Germinal center (tissue), 1 donor: ENCODE data around the gene TMEM107.

Experiments used
- DNase-seq: peaks from one replicate; pipeline ENCODE4 v3.0.0; 2012; ENCODE audit warnings: mixed read lengths, low spot score

TMEM107 gene

DNA sequence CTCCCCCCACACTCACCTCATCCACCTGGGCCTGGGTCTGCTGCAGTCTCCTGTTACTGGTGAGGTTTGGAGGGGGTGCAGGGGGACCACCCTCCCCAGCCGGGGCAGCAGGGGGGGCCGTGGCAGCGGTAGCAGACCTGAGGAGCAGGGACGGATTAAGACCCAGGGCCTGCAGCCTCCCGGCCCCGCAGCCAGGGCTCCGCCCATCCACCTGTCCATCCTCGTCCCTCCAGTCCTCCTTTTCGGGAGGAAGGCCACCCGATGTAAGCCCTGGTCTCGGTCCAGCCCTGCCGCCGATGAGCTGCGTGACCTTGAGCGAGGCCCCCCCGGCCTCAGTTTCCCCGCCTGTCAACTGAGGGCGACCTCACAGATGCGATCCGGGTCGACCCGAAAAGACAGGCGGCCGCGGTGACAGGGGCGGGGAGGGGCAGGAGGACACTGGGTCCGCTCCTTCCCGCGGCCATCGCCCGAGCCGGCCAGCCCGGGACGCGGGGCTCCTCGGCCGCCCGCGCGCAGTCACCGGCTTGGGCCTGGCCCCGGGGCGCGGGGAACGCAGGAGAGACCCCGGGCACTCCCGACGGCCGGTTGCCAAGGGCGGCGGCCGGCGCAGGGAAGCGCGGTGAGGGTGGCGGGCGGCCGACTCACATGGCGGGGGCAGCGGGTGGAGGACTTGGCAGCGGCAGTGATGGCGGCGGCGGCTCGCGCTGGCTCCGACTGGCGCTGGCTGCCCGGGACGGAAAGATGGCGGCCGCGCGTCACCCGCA is 13.8 kb downstream of the TMEM107 start, which contains the start of gene VAMP2:
Gene VAMP2 (minus strand): TSS at position 716 of the 764 bp plus-strand sequence. CDS start 69 bp downstream, at position 647.
- peak; percentile 81 for DNase-seq

DNA sequence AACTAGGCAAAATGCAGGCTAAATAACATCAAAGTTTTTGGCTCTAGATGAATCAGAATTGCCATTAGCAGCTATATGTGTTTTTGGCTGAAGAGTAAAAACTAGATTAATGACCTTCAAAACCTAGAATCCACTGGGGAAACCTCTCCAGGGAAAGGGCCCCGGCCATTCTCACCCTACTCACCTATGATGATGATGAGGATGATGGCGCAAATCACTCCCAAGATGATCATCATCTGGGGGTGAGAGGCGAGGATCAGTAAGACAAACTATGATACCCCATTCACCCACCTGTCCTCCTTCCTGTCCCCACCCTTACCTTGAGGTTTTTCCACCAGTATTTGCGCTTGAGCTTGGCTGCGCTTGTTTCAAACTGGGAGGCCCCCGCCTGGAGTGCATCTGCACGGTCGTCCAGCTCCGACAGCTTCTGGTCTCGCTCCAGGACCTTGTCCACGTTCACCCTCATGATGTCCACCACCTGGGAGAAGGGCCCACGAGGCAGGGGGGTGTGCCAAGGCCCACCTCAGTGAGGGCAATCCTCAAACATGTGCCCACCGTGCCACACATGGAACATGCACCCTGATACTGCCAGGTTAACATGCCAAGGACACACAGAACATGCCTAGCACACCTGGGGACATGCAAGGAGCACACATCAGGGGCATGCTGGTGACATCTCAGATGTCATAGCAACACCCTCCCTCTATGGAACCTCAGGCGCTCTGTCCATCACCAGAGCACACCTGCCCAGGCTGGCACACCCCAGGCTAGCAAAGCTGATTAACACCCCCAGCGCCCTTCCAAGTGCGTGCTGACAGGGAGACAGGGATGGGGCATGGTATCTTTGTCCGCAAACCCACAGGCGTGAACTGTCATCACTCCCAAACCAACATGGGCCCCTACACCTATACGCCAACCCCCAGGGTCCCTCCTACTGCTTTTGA is 14.6 kb downstream of the TMEM107 start:
- no peak for DNase-seq

DNA sequence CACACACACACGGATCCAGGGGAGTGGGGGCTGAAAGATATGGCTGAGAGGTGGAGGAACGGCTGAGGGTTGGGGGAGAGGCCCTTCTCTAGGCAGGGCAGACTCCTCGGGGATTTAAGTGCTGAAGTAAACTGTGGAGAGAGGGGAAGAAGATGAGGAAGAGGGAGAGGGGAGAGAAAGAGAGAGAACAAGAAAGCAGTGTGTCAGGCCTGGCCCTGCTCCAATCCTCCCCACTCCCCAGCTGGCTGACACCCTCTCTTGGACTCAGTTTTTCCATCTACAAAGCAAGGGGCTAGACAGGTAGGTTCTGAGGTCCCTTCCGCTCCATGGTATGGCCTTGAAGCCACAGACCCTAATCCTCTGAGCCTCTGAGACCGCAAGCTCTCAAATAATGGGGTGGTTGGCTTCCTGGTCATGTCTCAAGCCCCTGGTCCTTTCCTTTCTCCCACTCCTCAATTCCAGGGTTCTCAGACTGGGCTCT is 15.4 kb downstream of the TMEM107 start:
- no peak for DNase-seq

DNA sequence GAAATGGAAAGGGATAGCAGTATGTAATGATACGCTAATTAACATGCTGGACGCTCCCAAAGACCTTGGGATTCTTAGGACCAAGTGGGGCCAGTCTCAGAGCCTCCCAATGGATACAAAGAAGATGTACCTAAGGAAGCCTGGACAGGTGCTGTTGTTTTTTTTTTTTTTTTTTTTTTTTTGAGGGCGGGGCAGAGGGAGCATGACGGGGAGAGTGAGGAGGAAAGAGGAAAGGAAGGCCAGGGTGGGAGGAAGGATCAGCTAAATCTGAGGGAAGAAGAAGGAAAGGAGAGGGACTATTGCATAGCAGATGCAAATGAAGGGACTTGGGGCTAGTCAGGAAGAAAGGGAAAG is 16.0 kb downstream of the TMEM107 start:
- DNase-seq: no peak

DNA sequence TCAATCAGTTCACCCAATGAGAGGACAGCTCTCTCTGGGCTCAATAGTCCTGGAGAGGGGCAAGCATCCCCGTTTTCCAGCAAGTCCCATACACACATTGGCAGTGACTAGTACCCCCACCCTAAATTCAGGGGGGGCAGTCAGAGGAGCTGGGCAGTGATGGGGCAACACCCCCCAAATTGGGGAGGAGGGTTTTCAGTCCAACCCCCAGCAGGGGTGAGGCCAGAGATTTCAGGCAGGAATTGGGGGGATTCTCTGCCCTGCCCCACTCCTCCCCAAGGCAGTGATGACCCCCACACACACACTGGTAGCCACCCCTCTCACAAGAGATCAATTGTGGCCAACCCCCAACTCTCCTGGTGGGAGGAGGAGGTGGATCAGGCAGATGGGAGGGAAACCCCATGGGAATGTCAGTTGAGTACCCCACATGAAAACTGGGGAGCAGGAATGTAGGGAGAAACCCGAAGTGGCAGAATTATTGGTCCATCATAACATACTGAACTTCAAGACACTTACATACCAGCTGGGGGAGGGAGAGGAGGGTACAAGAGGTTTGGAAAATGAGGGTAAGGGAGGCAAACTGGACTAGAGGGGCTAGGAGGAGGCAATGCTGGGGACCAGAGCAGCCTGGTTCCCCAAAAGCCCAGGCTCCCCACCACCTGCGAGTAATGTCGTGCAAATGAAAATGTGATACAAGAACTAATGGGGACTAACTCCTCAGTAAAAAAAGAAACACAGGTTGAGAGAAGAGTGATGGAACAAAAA is 16.5 kb downstream of the TMEM107 start:
- DNase-seq: no peak

DNA sequence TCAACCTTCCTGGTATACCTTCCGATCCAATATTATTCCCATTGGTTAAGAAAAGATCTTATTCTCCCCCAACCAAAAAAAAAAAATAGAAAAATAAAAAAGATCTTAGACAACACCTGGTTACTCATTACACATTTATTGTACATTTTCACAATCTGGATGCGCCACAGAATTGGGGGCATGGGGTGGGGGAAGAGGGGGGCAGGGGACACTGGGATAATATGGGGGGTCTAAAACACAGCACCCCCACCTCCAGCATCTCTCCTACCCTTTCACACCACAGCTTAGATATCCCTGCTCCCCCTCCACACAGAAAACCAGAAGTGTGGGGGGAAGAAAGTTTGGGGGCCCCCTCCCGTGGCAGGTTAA is 17.2 kb downstream of the TMEM107 start:
- DNase-seq: no peak

DNA sequence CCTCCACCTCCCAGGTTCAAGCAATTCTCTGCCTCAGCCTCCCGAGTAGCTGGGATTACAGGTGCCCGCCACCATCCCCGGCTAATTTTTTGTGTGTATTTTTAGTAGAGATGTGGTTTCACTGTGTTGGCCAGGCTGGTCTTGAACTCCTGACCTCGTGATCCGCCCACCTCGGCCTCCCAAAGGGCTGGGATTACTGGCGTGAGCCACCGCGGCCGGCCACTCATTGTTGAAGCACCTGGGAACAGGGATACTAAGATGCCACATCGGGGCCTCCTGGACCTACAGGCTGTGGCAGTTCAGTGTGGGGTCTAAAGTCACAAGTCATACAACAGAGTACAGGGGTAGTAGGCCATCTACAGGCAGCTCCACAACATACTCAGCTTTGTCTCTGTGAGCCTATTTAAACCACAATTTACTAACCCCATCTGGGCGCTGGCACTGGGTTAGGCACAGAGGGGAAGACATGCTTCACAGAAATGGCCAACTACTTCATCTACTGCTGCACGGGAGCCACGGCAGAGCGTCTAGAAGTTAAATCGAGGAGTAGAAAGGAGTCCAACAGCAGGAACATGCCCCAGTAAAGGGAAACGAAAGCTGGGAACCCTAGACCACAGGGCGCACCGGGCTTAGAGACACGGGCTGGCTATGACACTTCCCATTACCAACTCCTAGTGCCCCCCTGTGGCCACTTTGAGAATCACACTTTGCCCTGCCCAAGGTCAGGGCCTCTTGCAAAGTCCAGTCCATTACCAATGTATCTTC is 17.7 kb downstream of the TMEM107 start:
- DNase-seq: peak; percentile 88

DNA sequence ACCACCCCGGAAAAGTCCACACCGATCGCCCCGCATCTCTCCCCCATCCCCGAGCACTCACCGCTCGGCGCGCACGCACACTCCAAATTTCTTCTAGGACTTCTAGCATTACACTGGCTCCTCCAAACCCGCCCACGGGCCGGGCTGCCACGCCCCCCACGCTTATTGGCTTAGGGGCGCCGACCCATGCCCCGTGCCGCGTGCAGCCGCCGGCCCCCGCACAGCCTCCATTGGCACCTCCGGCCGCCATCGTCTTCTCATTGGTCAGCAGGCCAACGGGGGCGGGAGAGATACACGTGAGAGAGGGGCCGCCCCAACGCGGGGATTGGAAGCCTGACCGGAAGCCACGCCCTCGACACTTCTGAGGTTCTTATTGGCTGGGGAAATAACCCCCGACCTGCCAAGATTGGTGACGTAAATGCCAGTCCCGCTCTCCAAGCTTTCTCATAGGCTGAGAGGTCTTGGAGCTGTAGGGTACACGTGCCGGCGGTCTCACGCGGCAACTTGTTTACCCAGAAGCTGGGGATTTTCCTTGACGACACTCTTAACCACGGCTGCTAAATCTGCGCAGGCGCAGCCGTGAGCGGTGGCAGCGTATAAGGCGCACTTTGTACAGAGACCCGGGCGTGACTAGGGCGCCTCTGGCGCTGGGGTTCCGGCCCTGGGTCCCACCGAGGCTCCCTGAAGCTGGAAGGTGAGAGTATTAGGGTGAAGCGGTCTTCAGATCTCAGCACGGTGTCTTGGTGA is 19.8 kb downstream of the TMEM107 start:
- peak; percentile 99 for DNase-seq

DNA sequence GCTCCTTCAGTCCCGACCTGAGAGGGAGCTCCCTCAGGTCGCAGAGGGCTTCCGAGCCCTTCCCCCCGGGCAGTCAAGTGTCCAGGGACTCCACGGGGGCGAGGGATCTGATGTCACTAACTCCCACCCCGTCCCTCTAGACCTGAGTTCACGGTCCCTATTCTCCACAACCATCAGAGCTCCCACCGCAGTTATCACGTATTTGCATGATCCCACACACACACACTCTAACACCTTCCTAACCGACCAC is 20.3 kb downstream of the TMEM107 start:
- DNase-seq: no peak

DNA sequence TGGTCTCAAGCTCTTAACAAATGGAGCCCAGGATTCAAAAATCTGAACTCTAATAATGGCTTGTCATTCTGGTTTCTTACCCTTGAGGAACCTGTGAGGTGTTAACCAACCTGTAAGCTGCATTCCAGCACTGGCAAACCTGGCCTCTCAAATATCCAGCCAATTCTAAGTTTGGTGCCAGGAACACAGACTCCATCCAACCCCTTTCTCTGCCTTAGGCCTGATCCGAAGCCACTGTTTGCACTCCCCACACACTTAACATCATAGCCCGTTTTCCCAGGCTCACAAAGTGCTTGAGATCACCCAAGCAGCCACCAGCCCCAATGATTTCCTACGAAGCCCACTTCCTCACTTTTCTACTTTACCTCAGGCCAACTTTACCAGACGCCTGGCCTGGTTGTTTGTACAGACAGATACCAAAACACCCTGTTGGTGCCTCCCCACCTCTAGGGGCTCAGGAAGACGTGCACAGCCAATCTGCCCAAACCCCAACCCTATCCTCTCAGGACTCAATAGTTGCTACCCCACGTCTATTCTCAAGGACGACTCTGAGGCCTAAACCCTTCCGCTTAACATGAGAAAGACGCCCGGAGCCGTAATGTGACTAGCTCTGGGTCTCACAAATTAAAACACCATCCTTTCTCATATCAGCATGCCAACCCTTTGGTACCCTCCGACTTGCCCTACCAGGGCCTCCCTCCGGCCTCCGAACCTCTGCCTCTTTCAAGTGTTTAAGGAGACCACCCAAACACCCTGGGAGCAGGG is 20.8 kb downstream of the TMEM107 start:
- no peak for DNase-seq

DNA sequence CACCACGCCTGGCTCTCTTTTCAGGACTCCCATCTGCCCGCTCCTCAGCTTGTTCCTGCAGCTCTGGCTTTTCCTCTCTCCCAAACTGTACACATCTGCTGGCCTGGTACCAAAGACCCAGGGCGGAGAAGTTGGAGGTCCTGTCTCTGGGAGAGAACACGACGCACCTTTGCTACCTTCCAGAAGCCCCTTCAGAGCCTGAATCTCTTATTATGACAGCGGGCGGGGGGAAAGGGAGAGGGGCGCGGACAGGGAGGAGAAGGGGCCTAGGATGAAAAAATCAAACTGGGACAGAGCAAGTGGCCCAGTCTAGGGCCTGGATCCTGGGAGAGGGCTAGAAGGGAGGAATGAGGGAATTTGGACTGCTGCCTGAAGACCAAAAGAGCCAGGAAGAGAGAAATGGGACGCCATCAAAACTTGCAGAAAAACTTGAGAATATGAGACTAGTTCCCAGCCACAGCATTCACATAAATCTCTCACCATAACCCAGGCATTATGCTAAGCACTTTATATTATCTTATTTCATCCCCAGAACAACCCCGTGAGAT is 21.5 kb downstream of the TMEM107 start:
- no peak for DNase-seq

DNA sequence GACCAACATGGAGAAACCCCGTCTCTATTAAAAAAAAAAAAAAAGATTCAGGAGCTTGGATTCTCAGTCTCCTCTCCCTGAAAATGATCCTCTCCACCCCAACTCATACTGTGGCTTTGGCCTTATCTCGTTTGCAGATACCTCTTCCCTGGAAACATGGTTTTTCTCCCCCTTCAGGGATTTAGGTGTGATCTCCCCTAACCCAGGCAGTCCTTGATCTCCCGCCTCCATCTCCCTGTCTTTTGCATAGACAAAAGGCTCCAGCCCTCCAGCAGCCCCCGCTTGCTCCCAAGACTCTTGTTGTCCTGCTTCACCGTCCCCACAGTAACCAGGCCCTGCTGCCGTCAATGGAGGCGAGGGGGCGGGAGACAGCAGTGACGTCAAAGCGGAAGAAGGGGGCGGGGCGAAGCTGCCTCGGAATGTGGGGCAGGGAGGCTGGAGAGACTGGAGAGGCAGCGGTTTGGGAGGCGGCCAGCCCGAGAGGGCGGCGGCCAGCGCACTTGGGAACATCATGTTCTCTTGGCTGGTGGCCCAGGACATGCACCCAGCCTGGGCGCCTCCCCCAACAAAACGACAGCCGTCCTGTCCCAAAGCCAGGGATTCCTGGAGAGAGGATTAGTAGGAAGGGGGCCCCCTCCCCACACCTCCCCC is 22.1 kb downstream of the TMEM107 start:
- DNase-seq: peak; percentile 69

DNA sequence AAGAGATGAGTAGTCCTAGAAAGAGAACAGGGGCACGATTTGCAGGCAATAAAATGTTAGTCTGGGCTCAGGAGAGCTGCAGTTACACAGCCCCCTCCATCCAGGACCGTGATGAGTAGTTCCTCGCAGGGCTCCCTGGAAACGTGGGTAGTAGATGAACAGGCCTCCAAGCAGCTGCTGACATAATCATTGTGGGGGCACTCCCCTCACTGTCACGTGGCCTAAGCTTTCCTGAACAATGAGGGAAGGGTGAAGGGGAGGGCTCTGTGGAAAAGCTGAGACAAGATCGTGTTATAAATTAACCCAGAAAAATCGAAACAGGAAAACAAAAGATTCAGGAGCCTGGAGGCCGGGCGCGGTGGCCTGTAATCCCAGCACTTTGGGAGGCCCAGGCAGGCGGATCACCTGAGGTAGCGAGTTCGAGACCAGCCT is 22.6 kb downstream of the TMEM107 start:
- DNase-seq: no peak

DNA sequence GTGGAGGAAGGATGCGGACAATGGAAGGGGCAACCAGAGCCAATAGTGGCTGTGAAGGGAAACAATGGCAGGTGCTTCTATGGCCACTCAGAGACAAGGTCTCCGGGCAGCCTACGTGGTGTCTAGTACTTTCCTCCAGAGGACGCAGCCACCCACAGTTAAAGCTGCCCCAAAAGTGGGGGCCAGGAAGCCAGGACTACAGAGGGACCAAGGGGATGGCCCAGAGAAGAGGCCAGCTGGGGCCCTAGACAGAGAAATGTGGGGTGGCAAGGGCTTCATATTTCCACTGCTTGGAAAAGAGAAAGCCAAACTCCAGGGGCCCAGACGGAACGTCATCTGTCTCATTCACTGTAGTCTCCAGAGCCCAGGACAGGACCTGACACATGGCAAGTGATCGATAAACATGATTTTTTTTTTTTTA is 23.1 kb downstream of the TMEM107 start:
- no peak for DNase-seq

DNA sequence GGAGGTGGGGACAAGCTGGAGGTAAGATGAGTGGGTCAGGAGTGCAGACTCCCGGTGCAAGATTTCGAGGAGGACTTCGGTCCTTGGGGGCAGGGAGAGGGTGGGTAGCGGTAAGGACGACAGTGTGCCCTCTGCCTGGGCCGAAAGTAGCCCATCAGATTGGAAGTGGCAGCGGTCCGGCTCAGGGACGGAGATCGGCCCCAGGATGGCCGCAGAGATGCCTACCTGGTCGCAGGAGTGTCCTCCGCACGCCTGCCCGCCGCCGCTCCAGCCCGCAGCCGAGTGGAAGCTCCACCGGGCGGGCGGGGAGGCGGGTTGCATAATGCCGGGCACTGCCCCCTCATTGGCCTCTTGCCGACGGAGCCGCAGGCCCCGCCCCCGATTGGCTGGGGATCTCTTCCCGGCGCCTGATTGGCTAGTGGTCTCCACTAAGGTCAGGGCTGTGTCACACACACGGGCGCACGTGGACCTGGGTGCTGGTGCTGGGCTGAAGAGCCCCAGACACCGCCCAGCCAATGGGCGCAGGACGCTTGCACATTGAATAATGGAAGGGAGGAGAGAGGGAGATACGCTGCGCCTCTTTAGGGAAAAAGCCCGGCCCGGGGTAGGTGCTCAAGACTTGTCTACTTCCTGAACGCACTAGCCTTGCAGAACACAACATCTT is 23.9 kb downstream of the TMEM107 start, which contains the start of gene PER1:
Gene PER1 (minus strand): TSS at position 293 of the 664 bp plus-strand sequence. CDS start 1,698 bp downstream, outside the sequence.
- DNase-seq: peak; percentile 90

DNA sequence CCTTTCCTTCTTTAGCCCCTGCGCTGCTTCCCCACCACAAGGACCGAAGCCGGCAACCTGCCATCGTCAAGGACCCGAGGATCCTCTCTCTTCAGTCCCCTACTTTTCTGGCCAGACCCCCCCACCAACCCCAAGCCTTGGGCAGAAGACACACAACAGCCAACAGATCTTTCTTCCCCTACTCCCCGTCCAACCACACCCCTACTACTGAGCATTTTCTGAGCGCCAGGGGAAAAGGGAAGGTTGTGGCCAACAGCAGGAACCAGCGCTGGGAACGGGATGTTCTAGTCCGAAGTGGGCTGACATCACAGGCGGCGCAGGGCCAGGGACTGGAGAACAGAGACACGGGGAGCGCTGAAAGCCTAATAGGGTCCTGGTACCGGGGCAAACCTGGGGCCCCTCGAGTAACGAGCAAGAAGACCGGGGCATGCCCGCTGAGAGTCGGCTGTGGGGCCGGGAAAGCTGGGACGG is 24.5 kb downstream of the TMEM107 start:
- peak; percentile 33 for DNase-seq

DNA sequence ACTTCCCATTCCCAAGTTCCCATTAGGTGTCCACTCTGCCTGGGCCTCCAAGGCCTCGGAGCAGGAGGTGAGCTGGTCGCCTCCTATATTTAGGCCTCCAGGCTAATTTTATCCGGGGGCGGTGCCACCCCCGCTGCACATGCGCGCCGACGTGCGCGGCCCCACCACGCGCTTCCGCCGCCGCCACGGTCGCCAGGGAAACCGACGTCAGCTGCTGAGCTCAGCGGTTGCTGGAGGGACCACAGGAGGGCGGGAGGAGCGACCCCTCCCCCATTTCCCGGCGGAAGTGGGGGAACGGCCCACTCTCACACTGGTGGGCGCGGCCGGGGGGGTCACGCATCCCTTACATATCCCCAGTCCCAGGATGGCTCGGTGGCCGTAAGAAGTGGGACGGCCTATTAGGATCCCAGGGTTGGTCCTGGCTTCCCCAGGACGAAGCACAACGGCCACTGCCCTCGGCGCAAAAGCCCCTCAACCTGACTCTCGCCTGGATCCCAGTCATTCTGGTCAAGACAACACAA is 25.0 kb downstream of the TMEM107 start:
- peak; percentile 85 for DNase-seq
